ENCODE measurements around the gene PMF1. TPM values are rescaled to one million over a fixed set of nuclear protein-coding genes. Genes with fewer than 3 reads are reported as not detected.
A peak's percentile ranks its signal among the peaks of the same experiment; 100 is the strongest.
"Not testable (repeated sequence)": the region's sequence is repeated elsewhere in the genome, so short reads cannot be mapped to it uniquely, and the experiment has no call there.

The PMF1 gene
- polyA plus RNA-seq, 4 donors: 53.5 to 65.9 (median 62.2) TPM

DNA sequence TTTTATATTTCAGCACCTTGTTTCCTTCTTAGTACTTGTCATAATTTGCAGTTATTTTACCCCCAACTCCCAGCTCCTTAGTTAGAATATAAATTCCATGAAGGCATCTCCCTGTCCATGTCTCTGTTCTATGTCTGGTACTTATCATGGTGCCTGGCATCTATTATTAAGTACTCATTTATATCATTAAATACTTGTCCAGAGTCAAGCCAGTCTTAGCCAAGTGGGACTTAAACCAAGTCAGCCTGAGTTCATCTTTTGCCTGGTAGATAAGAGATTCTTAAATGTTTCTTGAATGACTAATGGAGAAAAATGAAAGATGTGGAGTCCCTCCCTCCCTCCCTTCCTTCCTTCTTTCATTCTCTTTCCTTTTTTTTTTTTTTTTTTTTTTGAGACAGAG lies 9.5 kb upstream of the PMF1 start:
- Histone ChIP-seq H3K27ac (ENCODE audit: low read depth in 1 of 3, low read length in 2 of 3) (no peak overlapping the region), H3K36me3 (ENCODE audit: control insufficient read depth in 3 of 3, insufficient read depth in 2 of 3, low read depth in 1 of 3, low read length in 3 of 3) (peaks cover 7 to 62% (median 13%) of the 10 kb centered on the region in 3 donors), H3K27me3 (ENCODE audit: control insufficient read depth in 3 of 3, insufficient read depth in 3 of 3, low read length in 3 of 3) (no peaks in the 10 kb centered on the region), H3K4me3 (ENCODE audit: low read depth in 1 of 3, low read length in 3 of 3) (no peak overlapping the region), H3K4me1 (ENCODE audit: control insufficient read depth in 3 of 3, insufficient read depth in 2 of 3, low read depth in 1 of 3, low read length in 2 of 3) (peaks cover 0 to 23% (median 3%) of the 10 kb centered on the region in 3 donors), H3K9me3 (ENCODE audit: control insufficient read depth in 2 of 2, insufficient read depth in 1 of 2, low read depth in 1 of 2, low read length in 1 of 2) (no peaks in the 10 kb centered on the region)
- DNase-seq (no peak), FAIRE-seq (no peak)

DNA sequence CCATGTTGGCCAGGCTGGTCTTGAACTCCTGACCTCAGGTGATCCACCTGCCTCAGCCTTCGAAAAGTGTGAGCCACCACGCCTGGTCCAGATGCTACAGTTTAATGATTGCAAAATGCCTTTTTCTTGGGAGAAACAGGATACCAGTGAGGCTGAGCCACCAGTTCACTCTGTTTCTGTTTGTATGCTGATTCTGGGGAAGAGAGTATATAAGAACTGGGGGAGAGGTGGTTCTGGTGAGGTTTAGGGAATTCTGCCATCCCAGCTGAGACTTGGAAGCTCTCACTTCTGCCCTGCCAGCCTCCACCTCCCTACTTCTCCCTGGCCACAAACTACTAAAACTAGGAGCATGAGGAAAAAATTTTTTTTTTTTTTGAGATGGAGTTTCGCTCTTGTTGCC lies 8.1 kb upstream of the PMF1 start:
- FAIRE-seq (no peak), DNase-seq (no peak)
- peaks cover 0 to 10% (median 2%) of the 10 kb centered on the region in 3 donors for H3K4me1 ChIP-seq (ENCODE audit: control insufficient read depth in 3 of 3, insufficient read depth in 2 of 3, low read depth in 1 of 3, low read length in 2 of 3)
- H3K27ac ChIP-seq (ENCODE audit: low read depth in 1 of 3, low read length in 2 of 3): no peak overlapping the region
- H3K4me3 ChIP-seq (ENCODE audit: low read depth in 1 of 3, low read length in 3 of 3): no peak overlapping the region
- WGBS, 3 donors: 87 to 93% (median 88%) methylated on average over 3 of the region's 3 CpGs
- peaks cover 7 to 60% (median 13%) of the 10 kb centered on the region in 3 donors for H3K36me3 ChIP-seq (ENCODE audit: control insufficient read depth in 3 of 3, insufficient read depth in 2 of 3, low read depth in 1 of 3, low read length in 3 of 3)
- H3K9me3 ChIP-seq (ENCODE audit: control insufficient read depth in 2 of 2, insufficient read depth in 1 of 2, low read depth in 1 of 2, low read length in 1 of 2): no peaks in the 10 kb centered on the region
- no peaks in the 10 kb centered on the region for H3K27me3 ChIP-seq (ENCODE audit: control insufficient read depth in 3 of 3, insufficient read depth in 3 of 3, low read length in 3 of 3)

DNA sequence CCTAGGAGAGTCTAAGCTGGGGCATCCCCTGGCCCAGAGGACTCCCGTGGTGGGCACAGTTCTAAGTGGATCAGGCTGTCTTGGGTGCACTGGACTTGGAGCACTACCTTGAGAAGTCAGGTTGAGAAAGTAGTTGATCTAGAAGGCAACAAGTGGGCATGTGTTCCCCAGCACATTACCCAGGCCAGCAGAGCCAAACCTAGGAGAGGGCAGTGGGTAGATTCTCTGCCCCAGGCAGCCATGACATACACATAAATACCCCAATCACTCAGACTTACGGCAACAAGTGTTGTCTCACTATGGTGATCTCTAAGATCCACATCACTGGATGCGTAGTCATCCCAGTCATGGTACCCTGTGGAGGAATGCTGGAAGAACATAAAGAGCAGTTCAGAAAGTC lies 1.6 kb upstream of the PMF1 start:
- H3K27me3 ChIP-seq (ENCODE audit: control insufficient read depth in 3 of 3, insufficient read depth in 3 of 3, low read length in 3 of 3): no peaks in the 10 kb centered on the region
- WGBS, 3 donors: 88 to 92% (median 90%) methylated on average over 3 of the region's 3 CpGs
- peaks cover 7 to 68% (median 10%) of the 10 kb centered on the region in 3 donors for H3K36me3 ChIP-seq (ENCODE audit: control insufficient read depth in 3 of 3, insufficient read depth in 2 of 3, low read depth in 1 of 3, low read length in 3 of 3)
- no peak overlapping the region for H3K27ac ChIP-seq (ENCODE audit: low read depth in 1 of 3, low read length in 2 of 3)
- DNase-seq (no peak), FAIRE-seq (no peak)
- no peaks in the 10 kb centered on the region for H3K9me3 ChIP-seq (ENCODE audit: control insufficient read depth in 2 of 2, insufficient read depth in 1 of 2, low read depth in 1 of 2, low read length in 1 of 2)
- H3K4me3 ChIP-seq (ENCODE audit: low read depth in 1 of 3, low read length in 3 of 3): no peak overlapping the region
- H3K4me1 ChIP-seq (ENCODE audit: control insufficient read depth in 3 of 3, insufficient read depth in 2 of 3, low read depth in 1 of 3, low read length in 2 of 3): peaks cover 0 to 8% (median 6%) of the 10 kb centered on the region in 3 donors

DNA sequence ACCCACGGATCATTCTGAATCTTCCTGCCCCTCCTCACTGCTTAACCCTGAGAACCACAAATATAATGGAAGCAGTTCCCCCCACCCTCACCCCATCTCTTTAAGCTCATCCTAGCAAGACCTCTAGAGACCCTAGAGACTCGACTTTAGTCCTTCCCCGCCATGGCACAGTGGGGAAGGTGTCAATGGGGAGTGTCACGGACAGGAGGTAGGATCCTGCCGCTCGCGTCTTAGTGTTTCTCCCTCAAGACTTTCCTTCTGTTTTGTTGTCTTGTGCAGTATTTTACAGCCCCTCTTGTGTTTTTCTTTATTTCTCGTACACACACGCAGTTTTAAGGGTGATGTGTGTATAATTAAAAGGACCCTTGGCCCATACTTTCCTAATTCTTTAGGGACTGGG lies 677 bp upstream of the PMF1 start:
- H3K4me3 ChIP-seq (ENCODE audit: low read depth in 1 of 3, low read length in 3 of 3): peak overlapping the region in 1 of 3 donors; percentile 76
- FAIRE-seq: no peak
- H3K9me3 ChIP-seq (ENCODE audit: control insufficient read depth in 2 of 2, insufficient read depth in 1 of 2, low read depth in 1 of 2, low read length in 1 of 2): no peaks in the 10 kb centered on the region
- no peak for DNase-seq
- H3K36me3 ChIP-seq (ENCODE audit: control insufficient read depth in 3 of 3, insufficient read depth in 2 of 3, low read depth in 1 of 3, low read length in 3 of 3): peaks cover 7 to 62% (median 10%) of the 10 kb centered on the region in 3 donors
- peak overlapping the region; percentile 9 to 98 (median 96) for H3K27ac ChIP-seq (ENCODE audit: low read depth in 1 of 3, low read length in 2 of 3)
- no peaks in the 10 kb centered on the region for H3K27me3 ChIP-seq (ENCODE audit: control insufficient read depth in 3 of 3, insufficient read depth in 3 of 3, low read length in 3 of 3)
- H3K4me1 ChIP-seq (ENCODE audit: control insufficient read depth in 3 of 3, insufficient read depth in 2 of 3, low read depth in 1 of 3, low read length in 2 of 3): peaks cover 0 to 8% (median 6%) of the 10 kb centered on the region in 3 donors
- WGBS, 3 donors: 82 to 87% (median 83%) methylated on average over 9 of the region's 9 CpGs

DNA sequence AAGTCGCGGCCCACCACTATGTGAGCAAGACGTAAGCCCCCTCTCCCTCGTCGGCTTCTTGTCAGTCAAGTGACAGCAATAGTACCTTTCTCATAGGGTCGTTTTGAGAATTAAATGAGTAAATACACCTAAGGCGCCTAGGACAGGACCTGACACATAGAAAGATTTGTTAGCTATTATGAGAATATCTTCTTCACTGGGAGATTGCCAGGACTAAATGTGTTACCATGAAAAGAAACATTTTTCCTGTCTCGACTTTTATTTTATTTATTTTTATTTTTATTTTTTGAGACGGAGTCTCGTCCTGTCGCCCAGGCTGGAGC lies 798 bp downstream of the PMF1 start:
- Histone ChIP-seq H3K4me3 (ENCODE audit: low read depth in 1 of 3, low read length in 3 of 3) (peak overlapping the region; percentile 54 to 76 (median 71)), H3K4me1 (ENCODE audit: control insufficient read depth in 3 of 3, insufficient read depth in 2 of 3, low read depth in 1 of 3, low read length in 2 of 3) (peaks cover 0 to 8% (median 6%) of the 10 kb centered on the region in 3 donors), H3K27me3 (ENCODE audit: control insufficient read depth in 3 of 3, insufficient read depth in 3 of 3, low read length in 3 of 3) (no peaks in the 10 kb centered on the region), H3K9me3 (ENCODE audit: control insufficient read depth in 2 of 2, insufficient read depth in 1 of 2, low read depth in 1 of 2, low read length in 1 of 2) (no peaks in the 10 kb centered on the region), H3K27ac (ENCODE audit: low read depth in 1 of 3, low read length in 2 of 3) (peak overlapping the region; percentile 84 to 98 (median 96)), H3K36me3 (ENCODE audit: control insufficient read depth in 3 of 3, insufficient read depth in 2 of 3, low read depth in 1 of 3, low read length in 3 of 3) (peaks cover 5 to 53% (median 8%) of the 10 kb centered on the region in 3 donors)
- no peak for FAIRE-seq
- 7 to 12% (median 10%) methylated on average over 11 of the region's 11 CpGs for WGBS, 3 donors
- DNase-seq: no peak

DNA sequence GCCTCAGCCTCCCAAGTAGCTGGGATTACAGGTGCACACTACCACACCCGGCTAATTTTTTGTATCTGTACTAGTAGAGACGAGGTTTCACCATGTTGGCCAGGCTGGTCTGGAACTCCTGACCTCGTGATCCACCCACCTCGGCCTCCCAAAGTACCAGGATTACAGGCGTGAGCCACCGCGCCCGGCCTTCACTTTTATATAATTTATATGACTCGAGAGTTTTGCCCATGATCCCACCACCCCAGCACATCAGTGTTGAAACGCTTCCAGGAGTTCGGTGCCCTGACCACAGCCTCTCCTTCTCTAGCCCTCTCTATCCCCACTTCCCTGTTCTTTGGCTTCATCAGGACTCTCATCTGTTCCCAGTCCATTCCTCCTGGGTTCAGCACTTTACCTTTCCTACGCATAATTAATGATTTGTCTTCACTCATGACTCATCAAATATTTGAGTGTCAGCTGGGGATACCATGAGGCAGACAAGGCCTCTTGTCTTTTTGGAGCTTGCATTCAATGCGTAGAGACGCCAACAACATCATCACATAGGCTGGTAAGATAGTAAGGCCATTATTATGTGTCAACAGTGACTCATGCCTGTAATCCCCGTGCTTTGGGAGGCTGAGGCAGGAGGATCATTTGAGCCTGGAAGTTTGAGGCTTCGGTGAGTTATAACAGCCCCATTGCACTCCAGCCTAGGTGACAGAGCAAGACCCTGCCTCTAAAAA lies 1.4 kb downstream of the PMF1 start:
- FAIRE-seq (no peak), DNase-seq (peak; percentile 19 to 20)
- H3K36me3 ChIP-seq (ENCODE audit: control insufficient read depth in 3 of 3, insufficient read depth in 2 of 3, low read depth in 1 of 3, low read length in 3 of 3): peaks cover 5 to 51% (median 8%) of the 10 kb centered on the region in 3 donors
- H3K4me1 ChIP-seq (ENCODE audit: control insufficient read depth in 3 of 3, insufficient read depth in 2 of 3, low read depth in 1 of 3, low read length in 2 of 3): peaks cover 0 to 8% (median 6%) of the 10 kb centered on the region in 3 donors
- peak overlapping the region in 2 of 3 donors; percentile 71 to 76 for H3K4me3 ChIP-seq (ENCODE audit: low read depth in 1 of 3, low read length in 3 of 3)
- WGBS, 3 donors: 61 to 77% (median 64%) methylated on average over 16 of the region's 16 CpGs
- peak overlapping the region in 1 of 3 donors; percentile 96 for H3K27ac ChIP-seq (ENCODE audit: low read depth in 1 of 3, low read length in 2 of 3)
- H3K9me3 ChIP-seq (ENCODE audit: control insufficient read depth in 2 of 2, insufficient read depth in 1 of 2, low read depth in 1 of 2, low read length in 1 of 2): no peaks in the 10 kb centered on the region
- H3K27me3 ChIP-seq (ENCODE audit: control insufficient read depth in 3 of 3, insufficient read depth in 3 of 3, low read length in 3 of 3): no peaks in the 10 kb centered on the region

DNA sequence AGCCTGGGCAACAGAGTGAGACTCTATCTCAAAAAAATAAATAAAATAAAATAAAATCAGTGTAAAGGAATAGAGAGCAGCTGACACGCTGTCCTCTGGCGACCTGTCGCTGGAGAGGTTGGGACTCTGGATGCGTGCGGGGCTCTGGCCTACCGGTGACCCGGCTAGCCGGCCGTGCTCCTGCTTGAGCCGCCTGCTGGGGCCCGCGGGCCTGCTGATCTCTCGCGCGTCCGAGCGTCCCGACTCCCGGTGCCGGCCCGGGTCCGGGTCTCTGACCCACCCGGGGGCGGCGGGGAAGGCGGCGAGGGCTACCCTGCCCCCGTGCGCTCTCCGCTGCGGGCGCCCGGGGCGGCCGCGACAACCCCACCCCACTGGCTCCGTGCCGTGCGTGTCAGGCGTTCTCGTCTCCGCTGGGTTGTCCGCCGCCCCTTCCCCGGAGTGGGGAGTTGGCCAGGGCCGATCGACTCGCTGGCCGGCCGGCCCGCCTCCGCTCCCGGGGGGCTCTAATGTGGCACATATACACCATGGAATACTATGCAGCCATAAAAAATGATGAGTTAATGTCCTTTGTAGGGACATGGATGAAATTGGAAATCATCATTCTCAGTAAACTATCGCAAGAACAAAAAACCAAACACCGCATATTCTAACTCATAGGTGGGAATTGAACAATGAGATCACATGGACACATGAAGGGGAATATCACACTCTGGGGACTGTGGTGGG lies 3.7 kb downstream of the PMF1 start:
- not testable (repeated sequence) for H3K27me3 ChIP-seq (ENCODE audit: control insufficient read depth in 3 of 3, insufficient read depth in 3 of 3, low read length in 3 of 3); H3K27ac ChIP-seq (ENCODE audit: low read depth in 1 of 3, low read length in 2 of 3); DNase-seq; H3K9me3 ChIP-seq (ENCODE audit: control insufficient read depth in 2 of 2, insufficient read depth in 1 of 2, low read depth in 1 of 2, low read length in 1 of 2); H3K4me3 ChIP-seq (ENCODE audit: low read depth in 1 of 3, low read length in 3 of 3); H3K4me1 ChIP-seq (ENCODE audit: control insufficient read depth in 3 of 3, insufficient read depth in 2 of 3, low read depth in 1 of 3, low read length in 2 of 3)
- 92 to 97% (median 96%) methylated on average over 45 to 55 of the region's 55 CpGs for WGBS, 3 donors
- H3K36me3 ChIP-seq (ENCODE audit: control insufficient read depth in 3 of 3, insufficient read depth in 2 of 3, low read depth in 1 of 3, low read length in 3 of 3): peaks cover 3 to 50% (median 4%) of the 10 kb centered on the region in 3 donors
- FAIRE-seq: peak; percentile 88

DNA sequence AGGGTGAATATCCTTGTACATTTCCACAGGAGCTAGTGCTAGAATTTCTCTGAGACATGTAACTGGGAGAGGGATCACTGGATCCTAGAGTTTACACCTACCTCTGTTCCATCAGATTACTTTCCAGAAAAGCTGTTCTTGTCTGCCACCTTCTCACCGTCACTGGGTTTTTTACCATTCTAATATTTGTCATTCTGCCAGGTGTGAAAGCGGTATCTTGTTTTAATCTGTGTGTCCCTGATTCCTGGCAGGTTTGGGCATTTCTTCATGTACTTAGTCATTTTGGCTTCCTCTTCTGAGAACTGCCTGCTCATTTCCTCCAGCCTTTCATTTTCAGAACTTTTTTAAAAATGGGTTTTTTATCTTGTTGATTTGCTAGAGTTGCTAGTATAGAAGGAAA lies 5.1 kb downstream of the PMF1 start:
- H3K36me3 ChIP-seq (ENCODE audit: control insufficient read depth in 3 of 3, insufficient read depth in 2 of 3, low read depth in 1 of 3, low read length in 3 of 3): peaks cover 4 to 56% (median 5%) of the 10 kb centered on the region in 3 donors
- peaks cover 0 to 8% (median 6%) of the 10 kb centered on the region in 3 donors for H3K4me1 ChIP-seq (ENCODE audit: control insufficient read depth in 3 of 3, insufficient read depth in 2 of 3, low read depth in 1 of 3, low read length in 2 of 3)
- H3K9me3 ChIP-seq (ENCODE audit: control insufficient read depth in 2 of 2, insufficient read depth in 1 of 2, low read depth in 1 of 2, low read length in 1 of 2): no peaks in the 10 kb centered on the region
- WGBS, 3 donors: 42 to 52% (median 49%) methylated on average over 2 of the region's 2 CpGs
- H3K4me3 ChIP-seq (ENCODE audit: low read depth in 1 of 3, low read length in 3 of 3): no peak overlapping the region
- DNase-seq (no peak), FAIRE-seq (no peak)
- H3K27me3 ChIP-seq (ENCODE audit: control insufficient read depth in 3 of 3, insufficient read depth in 3 of 3, low read length in 3 of 3): no peaks in the 10 kb centered on the region
- peak overlapping the region in 1 of 3 donors; percentile 66 for H3K27ac ChIP-seq (ENCODE audit: low read depth in 1 of 3, low read length in 2 of 3)

All from small intestine (tissue), 7 donors.